ENCODE measurements around the gene CSMD2.

The CSMD2 gene

DNA sequence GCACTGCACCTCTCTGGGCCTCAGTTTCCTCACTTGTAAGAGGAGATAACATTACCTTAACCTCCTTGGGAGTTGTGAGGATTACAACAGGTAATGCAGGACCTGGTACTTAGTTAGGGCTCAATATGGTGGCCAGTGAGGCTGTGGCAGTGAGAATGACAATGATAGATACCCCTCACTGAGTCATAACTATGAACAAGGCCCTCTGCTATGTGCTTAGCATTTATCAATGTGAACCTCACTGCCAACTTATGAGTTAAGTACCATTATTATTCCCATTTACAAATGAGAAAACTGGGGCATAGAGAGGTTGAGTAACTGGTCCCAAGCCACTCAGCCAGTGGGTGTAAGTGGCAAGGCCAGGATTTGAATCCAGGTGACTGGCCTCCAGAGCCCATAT is 236.8 kb downstream of the CSMD2 start:
- no peak for DNase-seq (ENCODE audit: low read depth)
- TF ChIP-seq, protein P1, sequence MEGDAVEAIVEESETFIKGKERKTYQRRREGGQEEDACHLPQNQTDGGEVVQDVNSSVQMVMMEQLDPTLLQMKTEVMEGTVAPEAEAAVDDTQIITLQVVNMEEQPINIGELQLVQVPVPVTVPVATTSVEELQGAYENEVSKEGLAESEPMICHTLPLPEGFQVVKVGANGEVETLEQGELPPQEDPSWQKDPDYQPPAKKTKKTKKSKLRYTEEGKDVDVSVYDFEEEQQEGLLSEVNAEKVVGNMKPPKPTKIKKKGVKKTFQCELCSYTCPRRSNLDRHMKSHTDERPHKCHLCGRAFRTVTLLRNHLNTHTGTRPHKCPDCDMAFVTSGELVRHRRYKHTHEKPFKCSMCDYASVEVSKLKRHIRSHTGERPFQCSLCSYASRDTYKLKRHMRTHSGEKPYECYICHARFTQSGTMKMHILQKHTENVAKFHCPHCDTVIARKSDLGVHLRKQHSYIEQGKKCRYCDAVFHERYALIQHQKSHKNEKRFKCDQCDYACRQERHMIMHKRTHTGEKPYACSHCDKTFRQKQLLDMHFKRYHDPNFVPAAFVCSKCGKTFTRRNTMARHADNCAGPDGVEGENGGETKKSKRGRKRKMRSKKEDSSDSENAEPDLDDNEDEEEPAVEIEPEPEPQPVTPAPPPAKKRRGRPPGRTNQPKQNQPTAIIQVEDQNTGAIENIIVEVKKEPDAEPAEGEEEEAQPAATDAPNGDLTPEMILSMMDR (IDR thresholded peaks at IDR 0.05; ENCODE audit: low read depth, low read length, missing control alignments), result no peak
- H3K4me3 ChIP-seq (ENCODE audit: low read depth, low read length), result no peak overlapping the region

DNA sequence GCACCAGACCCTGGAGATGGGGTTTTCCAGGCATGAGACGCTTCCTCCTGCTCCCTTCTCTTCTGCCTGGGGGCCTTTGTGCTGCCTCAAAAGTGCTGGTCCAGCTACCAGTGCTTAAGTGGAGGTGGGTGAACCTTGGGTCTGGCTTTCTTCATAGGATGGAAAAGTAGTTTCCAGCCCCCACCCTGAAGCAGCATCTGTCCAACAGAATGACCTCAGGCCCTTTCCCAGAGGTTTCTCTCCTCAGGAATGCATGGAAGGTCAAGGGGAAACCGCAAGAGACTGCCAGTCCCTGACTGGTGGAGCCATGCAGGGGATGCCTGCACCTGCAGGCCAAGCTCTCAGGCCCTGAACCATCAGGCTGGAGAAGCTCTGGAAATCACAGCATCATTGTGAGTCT is 237.3 kb downstream of the CSMD2 start:
- TF ChIP-seq, protein P1 (IDR thresholded peaks at IDR 0.05; ENCODE audit: low read depth, low read length, missing control alignments), result no peak
- no peak for DNase-seq (ENCODE audit: low read depth)
- no peak overlapping the region for H3K4me3 ChIP-seq (ENCODE audit: low read depth, low read length)

DNA sequence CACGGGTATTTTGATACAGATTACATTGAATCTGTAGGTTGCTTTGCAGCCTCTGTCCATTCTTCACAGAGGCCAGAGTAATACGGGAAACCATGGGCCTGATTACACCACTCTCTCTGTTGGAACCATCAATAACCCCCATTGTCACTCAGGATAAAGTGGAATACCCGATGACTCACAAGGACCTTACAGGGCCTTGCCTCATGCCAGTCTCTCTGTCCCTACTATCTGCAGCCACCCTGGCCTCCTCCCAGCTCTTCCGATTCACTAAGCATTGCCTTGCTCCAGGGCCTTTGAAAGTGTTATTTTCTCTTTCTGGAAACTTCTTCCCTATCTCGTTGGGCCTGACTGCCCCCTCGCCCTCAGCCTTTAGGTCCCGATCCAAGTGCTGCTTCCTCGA is 239.4 kb downstream of the CSMD2 start:
- TF ChIP-seq, protein P1 (IDR thresholded peaks at IDR 0.05; ENCODE audit: low read depth, low read length, missing control alignments), result no peak

DNA sequence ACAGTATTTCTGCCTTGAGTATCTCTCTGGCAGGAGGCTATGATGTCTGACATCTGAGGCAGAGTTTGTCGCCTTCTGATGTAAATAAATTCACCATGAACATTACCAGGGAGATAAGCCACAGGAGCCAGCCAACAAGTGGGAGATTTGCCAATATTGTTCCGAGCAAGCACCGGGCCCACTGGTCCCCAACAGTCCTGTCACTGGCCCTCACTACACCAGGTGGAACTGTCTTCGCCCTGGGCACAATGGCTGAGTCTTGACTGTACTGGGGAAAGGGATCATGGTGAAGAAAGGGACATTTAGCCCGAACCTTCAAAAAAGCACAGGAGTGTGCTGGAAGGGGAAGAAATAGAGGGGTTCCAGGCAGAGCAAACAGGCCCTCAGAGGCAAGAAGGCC is 243.7 kb downstream of the CSMD2 start:
- TF ChIP-seq, protein P1 (IDR thresholded peaks at IDR 0.05; ENCODE audit: low read depth, low read length, missing control alignments), result no peak
- no peak overlapping the region for H3K4me3 ChIP-seq (ENCODE audit: low read depth, low read length)
- DNase-seq (ENCODE audit: low read depth), result no peak

More for the DNA sequence above, 239.4 kb downstream of the CSMD2 start:
- DNase-seq (ENCODE audit: low read depth), result no peak
- no peak overlapping the region for H3K4me3 ChIP-seq (ENCODE audit: low read depth, low read length)

DNA sequence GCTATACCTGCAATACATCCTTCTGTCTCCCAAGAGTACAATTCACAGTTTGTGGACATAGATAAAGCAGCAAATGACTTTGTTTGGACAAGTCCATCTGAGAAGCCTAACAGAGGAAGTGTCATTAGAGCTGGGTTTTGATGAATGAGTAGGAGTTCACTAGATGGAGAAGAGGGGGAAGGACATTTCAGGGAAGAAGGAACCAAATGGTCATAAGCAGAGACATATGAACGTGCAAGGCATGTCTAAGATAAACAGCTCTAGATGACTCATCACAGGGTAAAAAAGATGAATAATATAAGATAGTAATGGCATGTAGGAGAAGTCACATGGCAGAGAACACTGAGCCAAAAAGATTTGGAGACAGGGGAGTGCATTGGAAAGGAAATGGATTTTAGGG is 246.7 kb downstream of the CSMD2 start:
- H3K4me3 ChIP-seq (ENCODE audit: low read depth, low read length), result no peak overlapping the region
- no peak for DNase-seq (ENCODE audit: low read depth)
- TF ChIP-seq, protein P1 (IDR thresholded peaks at IDR 0.05; ENCODE audit: low read depth, low read length, missing control alignments), result no peak

DNA sequence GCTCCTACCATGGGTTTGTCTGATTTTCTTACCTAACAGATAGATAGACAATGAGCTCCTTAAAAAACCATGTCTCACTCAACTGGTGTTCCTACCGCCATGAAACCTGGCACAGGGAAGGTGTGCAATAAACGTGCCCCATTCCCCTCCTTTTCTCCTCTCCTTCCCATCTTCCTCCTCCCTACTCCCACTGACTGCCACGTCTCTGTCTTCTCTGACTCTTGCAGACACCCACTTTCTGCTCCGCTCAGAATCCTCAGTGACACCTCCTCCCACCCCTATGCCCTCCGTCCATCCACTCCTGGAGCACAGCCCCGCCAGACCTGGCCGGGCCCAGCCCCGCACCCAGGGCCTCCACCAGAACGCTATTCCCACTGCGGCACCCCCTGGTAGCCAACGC is 248.2 kb downstream of the CSMD2 start:
- no peak overlapping the region for H3K4me3 ChIP-seq (ENCODE audit: low read depth, low read length)
- no peak for DNase-seq (ENCODE audit: low read depth)
- TF ChIP-seq, protein P1 (IDR thresholded peaks at IDR 0.05; ENCODE audit: low read depth, low read length, missing control alignments), result no peak

DNA sequence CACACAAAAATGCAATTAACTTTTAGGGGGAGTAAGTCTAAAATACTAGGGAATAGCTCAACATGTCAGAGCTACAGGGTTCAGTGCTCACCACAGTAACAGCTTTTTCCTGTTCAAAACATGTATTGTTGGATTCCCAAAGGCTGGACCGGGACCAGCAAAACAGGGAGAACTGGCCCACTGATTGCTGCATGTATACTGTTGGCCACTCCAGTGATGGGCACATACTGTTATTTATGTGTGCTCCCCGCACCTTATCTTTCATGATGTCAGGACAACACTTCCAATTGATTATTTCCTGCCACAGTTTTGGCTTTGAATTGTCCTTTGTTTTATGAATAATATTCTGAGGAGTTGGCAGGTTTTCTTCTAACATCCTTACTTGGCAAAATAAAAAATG is 250.5 kb downstream of the CSMD2 start:
- TF ChIP-seq, protein P1 (IDR thresholded peaks at IDR 0.05; ENCODE audit: low read depth, low read length, missing control alignments), result no peak
- DNase-seq (ENCODE audit: low read depth), result no peak
- no peak overlapping the region for H3K4me3 ChIP-seq (ENCODE audit: low read depth, low read length)
